OCI-LY1 (cell line): Measurements from ENCODE around the gene DPM3.

Source experiments
- EZH2 ChIP-seq: fragments of 200-600 bp; sonication (generic), shearing (Covaris generic); IDR thresholded peaks from 2 replicates; pipeline ENCODE4 v1.8.0; 2017; ENCODE audit warnings: borderline replicate concordance, mixed run types, mild to moderate bottlenecking, antibody characterized with exemption, low read length, moderate library complexity, mixed read lengths
- TF ChIP-seq, protein P1 (sequence below): fragments of 200-600 bp; sonication (generic), shearing (Covaris generic); IDR thresholded peaks from 2 replicates; pipeline ENCODE4 v1.5.1; 2017; ENCODE audit warnings: mild to moderate bottlenecking, antibody characterized with exemption, low read length, moderate library complexity, mixed read lengths

- no peak for TF ChIP-seq EZH2
- TF ChIP-seq, protein P1, sequence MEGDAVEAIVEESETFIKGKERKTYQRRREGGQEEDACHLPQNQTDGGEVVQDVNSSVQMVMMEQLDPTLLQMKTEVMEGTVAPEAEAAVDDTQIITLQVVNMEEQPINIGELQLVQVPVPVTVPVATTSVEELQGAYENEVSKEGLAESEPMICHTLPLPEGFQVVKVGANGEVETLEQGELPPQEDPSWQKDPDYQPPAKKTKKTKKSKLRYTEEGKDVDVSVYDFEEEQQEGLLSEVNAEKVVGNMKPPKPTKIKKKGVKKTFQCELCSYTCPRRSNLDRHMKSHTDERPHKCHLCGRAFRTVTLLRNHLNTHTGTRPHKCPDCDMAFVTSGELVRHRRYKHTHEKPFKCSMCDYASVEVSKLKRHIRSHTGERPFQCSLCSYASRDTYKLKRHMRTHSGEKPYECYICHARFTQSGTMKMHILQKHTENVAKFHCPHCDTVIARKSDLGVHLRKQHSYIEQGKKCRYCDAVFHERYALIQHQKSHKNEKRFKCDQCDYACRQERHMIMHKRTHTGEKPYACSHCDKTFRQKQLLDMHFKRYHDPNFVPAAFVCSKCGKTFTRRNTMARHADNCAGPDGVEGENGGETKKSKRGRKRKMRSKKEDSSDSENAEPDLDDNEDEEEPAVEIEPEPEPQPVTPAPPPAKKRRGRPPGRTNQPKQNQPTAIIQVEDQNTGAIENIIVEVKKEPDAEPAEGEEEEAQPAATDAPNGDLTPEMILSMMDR, result no peak
These were observed 13.0 kb downstream of the DPM3 start, which contains the start of gene EFNA1 for GRCh38 chr1:155127105-155127966.
